ENCODE data around the gene POLR2B.

DNA sequence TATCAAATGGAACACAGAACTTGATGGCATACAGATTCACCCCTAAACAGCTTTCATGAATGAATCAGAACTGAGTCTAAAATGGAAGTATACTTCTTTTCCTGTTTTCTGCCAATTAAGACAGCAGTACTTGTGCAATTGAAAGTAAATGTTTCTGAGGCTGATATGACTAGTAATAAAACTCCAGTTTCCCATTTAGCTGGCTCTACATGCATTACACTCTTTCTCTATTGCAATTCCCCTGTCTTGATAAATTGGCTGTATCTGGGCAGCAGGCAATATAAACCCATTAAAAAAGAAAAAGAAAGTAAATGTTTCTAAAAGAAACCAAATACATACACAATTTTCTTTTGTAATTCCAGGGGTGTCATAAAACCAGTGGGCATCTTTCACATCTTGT is 5.9 kb upstream of the POLR2B start:
- TF ChIP-seq EP300 (IDR thresholded peaks at IDR 0.05) (no peak), POLR2A (IDR thresholded peaks at IDR 0.05) (no peak)
